Central memory CD4-positive, alpha-beta T cell (primary cell): Measurements from ENCODE around the gene POLE.

ENCODE experiments used
- DNase-seq: peaks from one replicate; pipeline ENCODE4 v3.0.0; 2022
- total RNA-seq, 3 experiments: gene quantifications; one replicate each; lab custom pipeline; 2026; lab: John Stamatoyannopoulos, UW

Gene POLE, protein sequence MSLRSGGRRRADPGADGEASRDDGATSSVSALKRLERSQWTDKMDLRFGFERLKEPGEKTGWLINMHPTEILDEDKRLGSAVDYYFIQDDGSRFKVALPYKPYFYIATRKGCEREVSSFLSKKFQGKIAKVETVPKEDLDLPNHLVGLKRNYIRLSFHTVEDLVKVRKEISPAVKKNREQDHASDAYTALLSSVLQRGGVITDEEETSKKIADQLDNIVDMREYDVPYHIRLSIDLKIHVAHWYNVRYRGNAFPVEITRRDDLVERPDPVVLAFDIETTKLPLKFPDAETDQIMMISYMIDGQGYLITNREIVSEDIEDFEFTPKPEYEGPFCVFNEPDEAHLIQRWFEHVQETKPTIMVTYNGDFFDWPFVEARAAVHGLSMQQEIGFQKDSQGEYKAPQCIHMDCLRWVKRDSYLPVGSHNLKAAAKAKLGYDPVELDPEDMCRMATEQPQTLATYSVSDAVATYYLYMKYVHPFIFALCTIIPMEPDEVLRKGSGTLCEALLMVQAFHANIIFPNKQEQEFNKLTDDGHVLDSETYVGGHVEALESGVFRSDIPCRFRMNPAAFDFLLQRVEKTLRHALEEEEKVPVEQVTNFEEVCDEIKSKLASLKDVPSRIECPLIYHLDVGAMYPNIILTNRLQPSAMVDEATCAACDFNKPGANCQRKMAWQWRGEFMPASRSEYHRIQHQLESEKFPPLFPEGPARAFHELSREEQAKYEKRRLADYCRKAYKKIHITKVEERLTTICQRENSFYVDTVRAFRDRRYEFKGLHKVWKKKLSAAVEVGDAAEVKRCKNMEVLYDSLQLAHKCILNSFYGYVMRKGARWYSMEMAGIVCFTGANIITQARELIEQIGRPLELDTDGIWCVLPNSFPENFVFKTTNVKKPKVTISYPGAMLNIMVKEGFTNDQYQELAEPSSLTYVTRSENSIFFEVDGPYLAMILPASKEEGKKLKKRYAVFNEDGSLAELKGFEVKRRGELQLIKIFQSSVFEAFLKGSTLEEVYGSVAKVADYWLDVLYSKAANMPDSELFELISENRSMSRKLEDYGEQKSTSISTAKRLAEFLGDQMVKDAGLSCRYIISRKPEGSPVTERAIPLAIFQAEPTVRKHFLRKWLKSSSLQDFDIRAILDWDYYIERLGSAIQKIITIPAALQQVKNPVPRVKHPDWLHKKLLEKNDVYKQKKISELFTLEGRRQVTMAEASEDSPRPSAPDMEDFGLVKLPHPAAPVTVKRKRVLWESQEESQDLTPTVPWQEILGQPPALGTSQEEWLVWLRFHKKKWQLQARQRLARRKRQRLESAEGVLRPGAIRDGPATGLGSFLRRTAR (N-terminal part only)
- 78.9 to 121 (median 113) reads per million in 3 experiments for total RNA-seq

DNA sequence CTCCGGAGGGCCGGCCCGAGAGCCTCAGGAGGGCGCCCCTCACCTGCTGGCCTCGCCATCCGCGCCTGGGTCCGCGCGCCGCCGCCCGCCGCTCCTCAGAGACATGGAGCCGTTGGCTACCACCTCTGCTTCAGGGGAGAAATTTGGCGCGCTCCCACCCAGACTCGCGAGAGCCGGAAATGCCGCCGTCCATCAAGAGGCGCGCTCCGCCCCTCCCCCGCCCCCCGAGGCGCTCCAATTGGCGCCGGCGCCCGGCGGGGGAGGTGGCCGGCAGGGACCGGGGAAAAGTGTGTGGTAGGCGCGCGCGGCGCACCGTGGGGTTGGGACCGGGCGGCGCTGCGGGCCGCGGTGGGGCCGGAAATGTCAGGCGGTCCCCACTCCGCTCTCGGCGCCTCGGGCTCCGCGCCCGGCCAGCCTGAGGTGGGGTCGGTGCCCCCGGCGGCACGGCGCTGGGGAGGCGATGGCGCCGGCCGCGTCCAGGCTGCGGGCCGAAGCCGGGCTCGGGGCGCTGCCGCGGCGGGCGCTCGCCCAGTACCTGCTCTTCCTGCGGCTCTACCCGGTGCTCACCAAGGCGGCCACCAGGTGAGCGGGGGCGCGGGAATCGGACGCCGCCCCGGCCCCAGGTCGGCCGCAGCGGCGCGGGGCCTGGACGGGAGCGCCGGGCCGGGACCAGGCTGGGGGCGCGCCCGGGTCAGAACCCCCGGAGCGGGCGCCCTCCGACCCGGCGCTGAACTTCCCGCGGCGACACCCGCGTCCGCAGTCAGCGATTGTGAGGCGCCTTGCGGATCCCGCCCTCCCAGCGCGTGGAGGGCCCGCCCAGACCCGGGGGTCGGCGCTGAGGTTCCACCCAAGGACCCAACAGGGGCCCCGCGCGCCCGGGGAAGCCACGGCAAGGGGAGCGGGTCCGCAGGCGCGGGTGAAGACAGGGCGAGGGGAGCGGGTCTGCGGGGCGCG lies at the start of gene POLE, which contains the start of gene PXMP2:
POLE (minus strand) TSS at position 132 of the 954 bp plus-strand sequence; CDS start at position 105, 27 bp downstream.
PXMP2 (plus strand) TSS at position 377 of the 954 bp plus-strand sequence; CDS start at position 461, 84 bp downstream.
- DNase-seq, result peak; percentile 87

GRCh38 chr12:132736913-132737312 lies 49.8 kb upstream of the POLE start:
- no peak for DNase-seq

- DNase-seq, result no peak
These were observed 49.2 kb upstream of the POLE start for GRCh38 chr12:132736378-132736777.

GRCh38 chr12:132735496-132735895 lies 48.4 kb upstream of the POLE start:
- no peak for DNase-seq

DNA sequence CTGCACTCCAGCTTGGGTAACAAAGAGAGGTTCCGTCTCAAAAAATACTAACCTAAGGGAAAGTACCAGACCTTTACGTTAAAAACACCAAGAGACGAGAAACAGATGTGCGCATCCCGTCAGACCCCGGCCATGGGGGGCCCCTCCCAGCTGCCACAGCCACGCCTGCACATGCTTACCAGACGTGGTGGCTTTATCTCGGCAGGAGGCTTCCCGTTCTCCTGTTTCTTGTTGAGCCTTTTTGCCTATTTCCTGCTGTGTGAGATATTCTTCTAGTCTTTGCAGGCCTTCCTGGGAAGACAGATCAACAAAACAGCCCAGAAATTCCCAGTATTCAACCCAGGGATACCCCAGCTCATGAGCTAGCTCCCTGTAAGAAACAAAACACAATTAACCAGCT lies 47.1 kb upstream of the POLE start:
- DNase-seq, result no peak

- DNase-seq, result no peak
These were observed 44.4 kb upstream of the POLE start for GRCh38 chr12:132731574-132731973.

DNA sequence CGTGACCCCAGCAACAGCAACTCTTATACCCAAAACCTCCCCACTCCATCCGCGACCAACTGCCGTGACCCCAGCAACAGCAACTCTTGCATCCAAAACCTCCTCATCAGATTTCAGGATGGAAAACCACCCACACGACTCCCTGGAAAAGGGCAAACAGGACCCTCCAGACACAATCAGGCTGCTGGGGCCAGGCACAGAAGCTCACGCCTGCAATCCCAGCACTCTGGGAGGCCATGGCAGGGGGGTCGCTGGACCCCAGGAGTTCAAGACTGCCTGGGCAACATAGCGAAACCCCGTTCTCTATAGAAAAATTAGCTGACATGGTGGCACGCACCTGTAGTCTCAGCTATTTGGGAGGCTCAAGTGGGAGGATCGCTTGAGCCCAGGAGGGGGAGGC lies 43.2 kb upstream of the POLE start:
- no peak for DNase-seq

DNA sequence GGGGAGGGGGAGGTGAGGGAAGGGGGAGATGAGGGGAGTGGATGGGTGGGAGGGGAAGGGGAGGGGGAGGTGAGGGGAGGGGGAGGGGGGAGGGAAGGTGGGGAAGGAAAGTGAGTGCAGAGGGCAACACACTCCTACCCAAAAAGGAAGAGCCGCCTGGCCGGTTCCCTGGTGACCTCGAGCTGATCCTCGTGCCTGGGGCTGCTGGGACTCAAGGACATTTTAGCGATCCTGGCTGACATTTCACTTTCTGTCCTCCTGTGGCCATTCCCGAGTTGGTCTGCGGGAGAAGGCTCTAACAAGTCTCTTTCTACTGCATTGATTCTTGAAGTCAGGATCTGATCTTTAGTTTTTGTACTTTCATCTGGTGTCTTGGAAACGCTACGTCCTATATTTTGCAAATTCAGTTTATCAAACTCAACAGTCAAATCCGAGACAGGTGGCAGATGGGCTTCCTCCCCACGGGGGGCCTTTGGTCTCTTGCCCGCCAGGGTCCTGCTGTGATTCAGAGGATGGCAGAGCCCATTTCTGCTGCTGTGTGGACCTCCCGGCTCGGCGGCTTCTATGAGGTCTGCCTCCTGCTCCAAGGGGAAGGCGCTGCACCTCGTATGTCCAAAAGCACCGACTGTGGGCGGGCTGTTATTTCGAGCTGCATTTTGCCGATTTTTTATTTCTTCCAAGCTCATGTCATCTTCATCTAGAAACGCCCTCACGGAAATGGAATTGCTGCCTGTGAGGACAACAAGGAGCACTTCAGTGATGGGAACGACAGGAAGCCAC lies 42.6 kb upstream of the POLE start:
- no peak for DNase-seq

DNA sequence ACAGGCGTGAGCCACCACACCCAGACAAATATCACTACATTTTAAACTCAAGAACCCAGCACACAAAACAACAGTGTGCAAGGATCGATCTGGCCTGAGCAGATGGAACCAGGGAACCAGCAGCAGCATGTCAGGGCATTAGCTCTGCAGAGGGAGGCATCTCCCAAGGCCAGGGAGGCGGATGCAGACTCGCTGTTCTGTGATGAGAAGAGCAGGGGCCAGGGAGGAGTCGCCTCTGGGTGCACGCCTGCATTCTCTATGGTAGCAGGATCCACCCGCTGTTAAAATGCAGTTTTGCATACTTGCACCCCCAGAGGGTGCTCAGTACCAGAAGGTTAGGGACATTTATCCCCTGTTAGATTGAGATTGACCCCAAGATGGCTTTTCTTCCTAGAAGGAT lies 41.4 kb upstream of the POLE start:
- DNase-seq, result no peak

DNA sequence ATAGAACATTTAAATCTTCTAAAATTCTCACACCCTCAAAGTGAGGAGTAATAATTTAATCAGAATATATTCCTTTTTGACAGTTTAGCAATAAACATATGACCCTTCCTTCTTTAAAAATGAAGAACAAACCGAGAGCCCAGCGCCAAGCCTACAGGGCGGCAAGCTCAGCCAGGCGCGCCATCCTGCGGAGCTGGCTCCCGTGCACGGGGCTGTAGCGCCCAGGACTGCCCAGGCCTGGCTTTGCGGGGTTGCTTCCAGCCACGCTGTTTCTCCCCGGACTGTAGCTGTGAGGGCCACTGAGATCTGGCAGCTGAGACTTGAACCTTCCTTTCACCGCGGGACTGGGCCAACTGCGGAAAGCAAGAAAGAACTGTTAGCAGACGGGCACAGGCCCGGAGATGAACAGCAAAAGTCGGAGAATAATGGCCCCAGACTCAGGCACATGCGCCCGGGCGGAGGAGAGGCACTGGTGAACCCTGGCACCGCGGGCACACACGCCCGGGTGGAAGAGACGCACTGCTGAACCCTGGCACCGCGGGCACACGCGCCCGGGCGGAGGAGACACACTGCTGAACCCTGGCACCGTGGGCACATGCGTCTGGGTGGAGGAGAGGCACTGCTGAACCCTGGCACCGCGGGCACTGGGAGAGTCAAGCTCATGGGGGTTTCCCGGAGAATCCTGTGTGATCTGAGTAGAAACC lies 40.1 kb upstream of the POLE start:
- DNase-seq, result no peak

- DNase-seq, result no peak
These were observed 39.2 kb upstream of the POLE start for GRCh38 chr12:132726386-132726785.

GRCh38 chr12:132724506-132725241 lies 37.5 kb upstream of the POLE start:
- no peak for DNase-seq

- no peak for DNase-seq
These were observed 36.6 kb upstream of the POLE start for GRCh38 chr12:132723764-132724140.

- DNase-seq, result no peak
These were observed 36.0 kb upstream of the POLE start for GRCh38 chr12:132723015-132723763.

DNA sequence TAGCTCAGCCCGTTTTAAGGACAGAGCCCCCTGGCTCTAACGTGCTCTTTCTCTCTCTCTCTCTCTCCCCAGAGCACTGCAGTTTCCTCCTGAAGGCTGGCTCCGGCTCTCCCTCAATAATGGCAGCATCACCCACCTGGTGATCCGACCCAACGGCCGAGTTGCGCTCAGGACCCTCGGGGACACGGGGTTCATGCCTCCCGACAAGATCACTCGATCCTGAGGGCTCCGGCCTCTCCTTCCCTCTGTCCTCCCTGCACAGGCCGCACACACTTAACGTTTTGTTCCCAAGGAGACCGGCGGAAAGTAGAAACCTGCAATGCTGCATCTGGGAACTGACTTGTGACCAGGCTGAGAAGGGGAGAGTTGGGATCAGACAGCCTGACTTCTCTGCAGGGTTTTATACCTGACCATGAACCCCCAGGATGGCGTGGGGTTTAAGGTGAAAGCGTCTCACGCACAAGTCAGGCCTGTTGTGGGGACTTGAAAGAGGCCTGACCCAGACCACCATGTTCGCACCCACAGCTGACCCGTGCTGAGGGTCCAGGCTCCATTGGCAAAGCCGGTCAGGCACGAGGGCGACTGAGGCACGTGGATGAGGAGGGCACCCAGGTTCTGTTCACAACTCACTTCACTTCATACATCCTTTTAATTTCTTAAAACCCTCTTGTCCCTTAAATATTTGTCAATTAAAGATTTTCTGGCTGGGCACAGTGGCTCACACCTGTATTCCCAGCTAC lies 33.6 kb upstream of the POLE start:
- DNase-seq, result no peak

DNA sequence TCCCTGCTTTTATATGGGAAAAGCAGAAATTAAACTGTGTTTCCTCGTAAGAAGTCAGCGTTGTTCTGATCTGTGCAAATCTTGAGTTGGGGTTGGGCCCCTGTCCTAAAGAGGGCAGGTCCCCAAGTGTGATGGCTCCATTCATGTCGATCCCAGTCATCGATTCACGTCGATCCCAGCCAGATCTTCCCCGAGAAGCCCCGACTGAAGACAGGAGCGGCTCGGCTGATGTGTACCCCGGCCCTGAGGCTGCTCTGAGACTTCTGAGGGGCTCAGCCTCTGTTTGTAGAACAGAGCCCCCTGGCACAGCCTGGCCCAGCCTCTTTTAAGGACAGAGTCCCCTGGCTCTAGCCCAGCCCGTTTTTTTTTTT lies 32.8 kb upstream of the POLE start:
- DNase-seq, result no peak

GRCh38 chr12:132719141-132719953 lies 32.2 kb upstream of the POLE start:
- no peak for DNase-seq
